Kidney tubule cell (primary cell): Measurements from ENCODE around the gene ARL4C.

ENCODE experiments used
- DNase-seq: peaks from one replicate; pipeline ENCODE4 v3.0.0-alpha.2; 2018; ENCODE audit warnings: low spot score

ARL4C gene

GRCh38 chr2:234496835-234497593 is at the start of gene ARL4C:
ARL4C (minus strand) TSS chr2:234497081; CDS start chr2:234496586, 495 bp downstream.
- peak; percentile 91 for DNase-seq

GRCh38 chr2:234544659-234545611 is 48.1 kb upstream of the ARL4C start:
- peak; percentile 64 for DNase-seq

- no peak for DNase-seq
Measured at GRCh38 chr2:234542742-234543141, 45.9 kb upstream of the ARL4C start.

- no peak for DNase-seq
Measured at GRCh38 chr2:234537929-234538328, 41.0 kb upstream of the ARL4C start.

- DNase-seq = no peak
Measured at GRCh38 chr2:234536178-234536965, 39.5 kb upstream of the ARL4C start.

- DNase-seq = no peak
Measured at GRCh38 chr2:234535464-234535863, 38.6 kb upstream of the ARL4C start.

- no peak for DNase-seq
Measured at GRCh38 chr2:234534515-234534914, 37.6 kb upstream of the ARL4C start.

- no peak for DNase-seq
Measured at GRCh38 chr2:234533626-234534025, 36.7 kb upstream of the ARL4C start.

- no peak for DNase-seq
Measured at GRCh38 chr2:234528410-234529148, 31.7 kb upstream of the ARL4C start.

GRCh38 chr2:234526711-234527110 is 29.8 kb upstream of the ARL4C start:
- no peak for DNase-seq

- DNase-seq = no peak
Measured at GRCh38 chr2:234521536-234521935, 24.7 kb upstream of the ARL4C start.

- DNase-seq = no peak
Measured at GRCh38 chr2:234518986-234519642, 22.2 kb upstream of the ARL4C start.

- DNase-seq = no peak
Measured at GRCh38 chr2:234517971-234518370, 21.1 kb upstream of the ARL4C start.

GRCh38 chr2:234514873-234515638 is 18.2 kb upstream of the ARL4C start:
- DNase-seq = no peak

- no peak for DNase-seq
Measured at GRCh38 chr2:234514099-234514498, 17.2 kb upstream of the ARL4C start.

GRCh38 chr2:234512884-234513669 is 16.2 kb upstream of the ARL4C start:
- no peak for DNase-seq

GRCh38 chr2:234502919-234503285 is 6.0 kb upstream of the ARL4C start:
- no peak for DNase-seq

GRCh38 chr2:234502285-234502918 is 5.5 kb upstream of the ARL4C start:
- DNase-seq = peak; percentile 93
